ENCODE results near the gene RIPPLY2. TPM values are rescaled to one million over a fixed set of nuclear protein-coding genes. Genes with fewer than 3 reads are reported as not detected.

The RIPPLY2 gene
- total and polyA plus RNA-seq, 2 of the 4 experiments (the other 2 are of a cell fraction): 0.32 TPM; not detected in 1

- H3K9ac ChIP-seq (ENCODE audit: low read depth, low read length): no peak overlapping the region
- H2AFZ ChIP-seq (replicated peaks; ENCODE audit: low read length, poor library complexity): no peak overlapping the region
- DNase-seq: no peak
- CTCF ChIA-PET: no interaction called here
- no peak overlapping the region for H2BK5ac ChIP-seq (ENCODE audit: low read depth, low read length, poor library complexity, severe bottlenecking)
- dilution Hi-C loops (cut with HindIII; ENCODE audit: low sequenced_read_pairs, unreplicated experiment): no loop called here
- H2AK9ac ChIP-seq (replicated peaks; ENCODE audit: low read depth, low read length, poor library complexity): no peak overlapping the region
- H2BK20ac ChIP-seq (ENCODE audit: low read depth, low read length): no peak overlapping the region
- H3K4me2 ChIP-seq (ENCODE audit: low read depth, low read length): no peak overlapping the region
- peaks cover 21% of the 10 kb centered on the region for H3K27me3 ChIP-seq (ENCODE audit: control insufficient read depth, insufficient read depth, low read length)
- no peak for ATAC-seq (ENCODE audit: low read depth)
- H3K9me3 ChIP-seq (ENCODE audit: control insufficient read depth, insufficient read depth, low read length): no peaks in the 10 kb centered on the region
- H2BK15ac ChIP-seq (ENCODE audit: low read depth, low read length): no peak overlapping the region
- no peak overlapping the region for H3K14ac ChIP-seq (replicated peaks; ENCODE audit: low read depth, low read length)
- no peak overlapping the region for H2BK120ac ChIP-seq (ENCODE audit: low read depth, low read length)
- no peak overlapping the region for H4K91ac ChIP-seq (ENCODE audit: insufficient read depth, low read depth, low read length)
- no peak overlapping the region for H3K18ac ChIP-seq (ENCODE audit: low read depth, low read length)
- H3K4ac ChIP-seq (ENCODE audit: low read depth, low read length): no peak overlapping the region
- H3K79me1 ChIP-seq (ENCODE audit: low read depth in 1 of 2, low read length in 2 of 2): peaks cover under 1 to 2% of the 10 kb centered on the region in 2 experiments; a peak in 3 of 4 replicates
- no peaks in the 10 kb centered on the region for H4K20me1 ChIP-seq (ENCODE audit: insufficient read depth, low read length)
- no peaks in the 10 kb centered on the region for H3K9me1 ChIP-seq (ENCODE audit: insufficient read depth, low read length)
- H3K27ac ChIP-seq (ENCODE audit: insufficient read depth, low read length): no peak overlapping the region
- H3K36me3 ChIP-seq (ENCODE audit: control insufficient read depth, insufficient read depth, low read length): no peaks in the 10 kb centered on the region
- no peak overlapping the region for H4K8ac ChIP-seq (ENCODE audit: low read depth in 2 of 2, low read length in 2 of 2)
- no peaks in the 10 kb centered on the region for H3K4me1 ChIP-seq (ENCODE audit: control insufficient read depth, insufficient read depth, low read length)
- BruUV-seq (replicated peaks): no TSS peak
- TF ChIP-seq POLR2A (IDR thresholded peaks at IDR 0.05; ENCODE audit: low read depth, low read length) (no peak), CHD1 (IDR thresholded peaks at IDR 0.05; ENCODE audit: low read depth, low read length) (no peak), MAZ (IDR thresholded peaks at IDR 0.05; ENCODE audit: borderline replicate concordance, low read depth, low read length) (no peak), MXI1 (IDR thresholded peaks at IDR 0.05; ENCODE audit: borderline replicate concordance, low read depth, low read length) (no peak)
- H2AK5ac ChIP-seq (ENCODE audit: low read depth, low read length): no peak overlapping the region
- no peak overlapping the region for H3K56ac ChIP-seq (ENCODE audit: extremely low read depth, insufficient read depth, low read length)
- no peak overlapping the region for H3K4me3 ChIP-seq (ENCODE audit: insufficient read depth, low read depth, low read length)
- 9% methylated on average over 1 of the region's 5 CpGs; no CpG with 5 or more reads in 1 of the 2 experiments for WGBS, 2 experiments (ENCODE audit: extremely low coverage in 2 of 2, insufficient read length in 1 of 2)
- in situ Hi-C loops (cut with MboI; ENCODE audit: low sequenced_read_pairs): no loop called here
- POLR2A ChIA-PET (ENCODE audit: unreplicated experiment): no interaction called here
- H3K23ac ChIP-seq (ENCODE audit: low read depth, low read length): no peak overlapping the region
- no peak overlapping the region for H4K5ac ChIP-seq (ENCODE audit: low read depth, low read length)
- intact Hi-C loops (cut with micrococcal nuclease): loop anchor here (5.0 kb wide), 1 partner anchor 787 kb away; the partner anchor contains the start of genes DOP1A and UBE3D
Observed at GRCh38 chr6:83854766-83855165, 1.6 kb downstream of the RIPPLY2 start.
